SH-SY5Y (cell line): ENCODE results near the gene GPX2.

Experiments used
- GATA2 ChIP-seq: IDR thresholded peaks from 2 replicates; pipeline ENCODE4 v1.6.1; 2011; ENCODE audit warnings: mild to moderate bottlenecking, low read depth, low read length
- GATA3 ChIP-seq: IDR thresholded peaks from 2 replicates; pipeline ENCODE4 v1.6.1; 2011; ENCODE audit warnings: low read depth, mild to moderate bottlenecking, low read length, moderate library complexity

The GPX2 gene

DNA sequence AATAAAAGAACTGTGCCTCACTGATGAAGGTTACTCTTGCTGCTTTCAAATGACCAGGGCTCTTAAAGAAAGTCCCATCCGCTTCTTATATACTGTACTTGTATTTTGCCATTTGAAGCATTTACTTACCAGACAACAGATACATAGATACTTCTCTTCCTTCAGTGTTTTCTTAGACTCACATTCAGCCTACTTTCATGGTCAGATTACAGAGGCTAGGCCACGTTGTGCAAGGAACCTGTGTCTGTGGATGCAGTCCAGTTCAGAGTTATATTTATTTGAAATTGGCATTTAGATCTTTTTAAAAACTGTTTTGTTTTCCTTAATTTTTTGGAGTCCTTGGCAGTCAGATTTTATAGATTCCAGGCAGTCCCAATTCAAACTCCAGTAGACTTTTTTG, 22.1 kb downstream of the GPX2 start:
- TF ChIP-seq GATA2 (no peak), GATA3 (no peak)

DNA sequence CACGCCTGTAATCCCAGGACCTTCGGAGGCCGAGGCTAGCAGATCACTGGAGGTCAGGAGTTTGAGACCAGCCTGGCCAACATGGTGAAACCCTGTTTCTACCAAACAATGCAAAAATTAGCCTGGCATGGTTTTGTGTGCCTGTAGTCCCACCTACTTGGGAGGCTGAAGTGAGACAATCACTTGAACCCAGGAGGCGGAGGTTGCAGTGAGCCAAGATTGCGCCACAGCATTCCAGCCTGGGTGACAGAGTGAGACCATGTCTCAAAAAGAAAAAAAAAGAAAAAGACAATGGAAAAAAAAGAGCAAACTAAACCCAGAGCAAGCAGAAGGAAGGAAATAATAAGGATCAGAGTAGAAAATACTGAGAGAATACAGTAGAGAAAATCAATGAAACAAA, 22.9 kb downstream of the GPX2 start:
- TF ChIP-seq GATA2: no peak
- no peak for TF ChIP-seq GATA3

DNA sequence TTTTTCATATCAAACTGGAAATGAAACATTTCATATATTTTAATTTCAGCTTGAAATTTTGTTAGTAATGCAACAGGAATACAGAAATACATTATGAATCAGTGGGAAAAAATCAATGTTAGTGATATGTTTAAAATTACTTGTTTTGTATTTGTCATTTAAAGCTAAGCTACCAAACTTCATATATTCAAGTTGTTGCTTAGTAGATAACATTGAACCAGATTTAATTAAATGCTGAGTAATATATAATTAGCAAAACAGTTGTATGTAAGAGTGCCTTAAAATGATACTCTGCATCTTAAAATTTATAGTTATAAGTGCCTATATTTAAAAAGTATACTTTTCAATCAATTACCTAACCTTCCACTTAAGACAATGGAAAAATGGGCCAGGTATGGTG, 23.3 kb downstream of the GPX2 start:
- TF ChIP-seq GATA2: no peak

DNA sequence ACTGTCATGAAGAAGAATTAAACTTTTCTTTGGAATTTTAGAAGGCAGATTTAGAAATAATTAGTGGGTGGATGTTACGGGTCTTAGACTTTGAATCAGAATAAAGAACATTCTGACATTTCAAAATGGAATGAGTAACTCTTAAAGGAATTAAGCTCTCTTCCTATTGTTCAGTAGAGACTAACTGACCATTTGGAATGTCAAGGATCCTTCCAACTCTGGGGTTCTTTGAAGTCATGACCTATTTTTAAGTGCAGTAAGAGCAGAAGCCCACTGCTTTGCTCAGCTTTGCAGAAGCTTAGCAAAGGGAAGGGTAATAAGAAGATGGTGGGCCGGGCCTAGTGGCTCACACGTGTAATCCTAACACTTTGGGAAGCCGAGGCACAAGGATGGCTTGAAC, 24.3 kb downstream of the GPX2 start:
- TF ChIP-seq GATA2: no peak
- TF ChIP-seq GATA3: no peak

DNA sequence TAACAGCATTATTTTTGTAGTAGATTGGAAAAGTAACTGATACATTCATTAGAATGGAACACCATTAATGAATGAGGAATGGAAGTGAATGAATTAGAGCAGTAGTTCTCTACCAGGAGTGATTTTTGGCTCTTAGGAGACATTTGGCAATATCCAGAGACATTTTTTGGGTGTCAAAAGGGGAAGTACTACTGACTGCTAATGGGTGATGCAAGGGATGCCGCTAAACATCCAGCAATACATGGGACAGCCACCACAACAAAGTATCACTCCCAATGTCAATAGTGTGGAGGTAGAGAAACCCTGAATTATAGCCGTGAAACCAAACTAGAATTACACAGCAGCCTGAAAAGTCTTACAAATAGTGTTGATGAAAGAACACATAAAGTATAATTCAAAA, 26.7 kb downstream of the GPX2 start:
- no peak for TF ChIP-seq GATA3
- TF ChIP-seq GATA2: no peak

DNA sequence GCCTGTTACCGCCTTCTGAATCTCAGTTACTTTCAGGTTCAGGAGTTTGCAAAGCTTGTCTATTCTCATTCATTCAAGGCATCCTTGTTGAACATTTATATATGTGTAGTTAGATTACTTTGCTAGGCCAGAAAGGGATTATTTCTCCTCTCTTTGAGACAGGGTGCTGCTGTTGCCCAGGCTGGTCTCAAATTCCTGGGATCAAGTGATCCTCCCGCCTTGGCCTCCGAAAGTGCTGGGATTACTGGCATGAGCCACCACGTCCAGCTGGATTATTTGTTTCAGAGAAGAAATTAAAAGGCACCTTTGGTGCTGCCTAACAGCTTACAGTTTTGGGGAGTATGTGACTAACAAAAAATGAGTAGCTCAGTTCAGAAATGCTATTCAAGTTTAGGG, 27.5 kb downstream of the GPX2 start:
- TF ChIP-seq GATA2 (no peak), GATA3 (no peak)

DNA sequence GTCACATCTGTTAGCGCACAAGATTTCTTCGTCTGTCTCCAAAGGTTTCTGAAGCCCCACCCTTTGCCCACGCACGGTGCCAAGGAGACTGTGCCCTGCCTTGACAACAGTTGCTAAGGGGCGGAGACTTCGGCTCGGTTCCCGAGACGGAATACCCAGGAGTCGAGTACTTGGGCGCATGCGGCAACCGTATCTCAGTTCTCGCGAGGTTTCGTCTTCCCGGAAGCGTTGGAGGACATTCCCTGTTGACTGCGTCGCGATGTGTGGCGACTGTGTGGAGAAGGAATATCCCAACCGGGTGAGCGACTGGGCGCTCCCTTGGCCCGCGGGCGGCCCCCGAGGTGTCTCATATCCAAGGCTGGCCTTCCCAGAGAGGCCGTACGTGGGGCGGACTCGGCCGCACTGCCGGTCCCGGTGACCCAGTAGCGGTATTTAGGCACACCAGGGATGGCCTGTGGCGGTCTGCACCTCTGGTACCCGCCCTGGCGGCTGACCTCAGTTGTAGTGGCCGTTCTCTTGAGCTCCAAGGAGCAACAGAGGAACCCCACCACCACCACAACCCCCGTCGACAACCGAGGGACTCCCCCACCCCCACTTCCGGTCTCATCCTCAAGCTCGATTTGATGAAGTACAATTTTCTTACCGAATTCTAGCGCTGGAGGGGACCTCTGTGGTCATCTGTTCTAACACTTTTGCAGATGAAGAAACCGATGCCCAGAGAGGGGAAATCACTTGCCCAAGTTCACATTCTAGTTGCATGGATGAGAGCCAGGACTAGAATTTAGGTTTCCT, 28.1 kb downstream of the GPX2 start, which contains the start of gene CHURC1:
Gene CHURC1 (plus strand): TSS at position 219 of the 792 bp plus-strand sequence. CDS start 41 bp downstream, at position 260.
- TF ChIP-seq GATA3 (no peak), GATA2 (no peak)

DNA sequence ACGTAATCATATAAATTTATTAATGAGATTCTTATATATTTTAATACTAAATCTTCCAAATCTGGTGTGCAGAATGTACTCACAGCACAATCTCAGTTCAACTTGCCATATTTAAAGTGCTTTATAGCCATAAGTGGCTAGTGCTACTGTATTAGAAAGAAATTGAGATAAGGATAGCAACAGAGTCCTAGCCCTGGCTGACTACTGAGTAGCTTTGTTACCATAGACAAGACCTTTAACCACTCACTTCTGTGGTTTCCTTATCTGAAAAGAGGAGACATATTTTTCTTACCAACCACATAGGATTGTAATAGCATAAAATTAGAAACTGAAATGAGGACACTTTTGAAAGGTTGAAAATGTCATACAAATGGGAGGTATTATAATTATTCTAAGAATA, 30.3 kb downstream of the GPX2 start:
- no peak for TF ChIP-seq GATA3
- TF ChIP-seq GATA2: no peak

DNA sequence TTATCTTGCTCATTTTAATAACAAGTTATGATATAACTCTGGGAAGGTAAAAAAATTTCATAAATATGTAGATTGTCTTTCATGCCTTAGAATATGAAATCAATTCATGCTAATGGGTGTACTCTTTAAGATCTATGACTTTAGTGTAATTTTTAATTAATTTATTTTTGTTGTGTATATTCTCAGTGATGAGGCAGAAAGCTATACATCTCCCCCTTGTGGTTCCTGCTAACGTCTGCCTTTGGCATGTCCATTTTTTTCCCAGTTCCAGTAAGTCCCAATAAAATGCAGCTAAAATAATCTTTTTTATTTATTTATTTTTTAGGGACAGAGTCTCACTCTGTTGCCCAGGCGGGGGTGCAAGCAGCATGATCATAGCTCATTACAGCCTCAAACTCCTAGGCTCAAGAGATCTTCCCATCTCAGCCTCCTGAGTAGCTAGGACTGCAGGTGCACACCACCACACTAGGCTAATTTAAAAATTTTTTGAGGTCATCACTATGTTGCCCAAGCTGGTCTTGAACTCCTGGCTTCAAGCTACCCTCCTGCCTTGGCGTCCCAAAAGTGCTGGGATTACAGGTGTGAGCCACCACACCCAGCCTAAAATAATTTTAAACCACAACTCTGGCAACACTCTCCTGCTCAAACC, 31.6 kb downstream of the GPX2 start:
- TF ChIP-seq GATA2 (no peak), GATA3 (no peak)

DNA sequence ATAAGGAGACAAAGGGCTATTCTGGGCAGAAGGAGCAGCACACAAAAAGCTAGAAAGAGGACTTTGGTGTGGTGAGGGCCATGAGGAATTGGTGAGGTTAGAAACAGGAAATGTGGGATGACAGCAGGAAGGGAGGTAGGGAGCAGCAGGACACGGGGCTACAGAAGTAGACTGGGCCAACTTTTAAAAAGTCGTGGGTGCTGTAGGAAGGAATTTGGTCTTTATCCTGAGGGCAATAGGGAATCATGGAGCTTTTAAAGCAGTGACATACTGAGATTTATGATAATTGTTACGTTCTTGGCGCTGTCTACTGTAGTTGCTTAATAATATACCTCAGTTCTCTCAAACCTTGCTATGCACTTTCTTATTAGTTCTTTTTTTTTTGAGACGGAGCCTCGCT, 36.5 kb downstream of the GPX2 start:
- no peak for TF ChIP-seq GATA2
- TF ChIP-seq GATA3: no peak

DNA sequence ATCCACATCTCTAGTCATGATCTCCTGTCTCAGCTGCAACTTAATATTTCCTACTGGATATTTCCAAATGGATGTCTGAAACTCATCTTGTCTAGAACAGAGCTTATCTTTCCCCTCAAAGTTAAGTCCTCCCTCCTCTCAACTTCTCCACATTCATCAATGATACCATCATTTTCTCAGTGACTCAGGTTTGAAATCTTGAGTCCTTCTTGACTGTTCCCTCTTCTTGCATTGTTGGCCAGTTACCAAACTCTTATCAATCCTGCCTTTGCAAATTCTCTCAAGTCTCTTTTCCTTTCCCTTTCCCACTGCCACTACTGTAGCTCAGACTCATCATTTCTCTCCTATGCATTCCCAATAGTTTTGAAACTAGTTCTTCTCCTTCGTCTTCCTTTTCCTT, 42.6 kb downstream of the GPX2 start:
- TF ChIP-seq GATA2 (no peak), GATA3 (no peak)

DNA sequence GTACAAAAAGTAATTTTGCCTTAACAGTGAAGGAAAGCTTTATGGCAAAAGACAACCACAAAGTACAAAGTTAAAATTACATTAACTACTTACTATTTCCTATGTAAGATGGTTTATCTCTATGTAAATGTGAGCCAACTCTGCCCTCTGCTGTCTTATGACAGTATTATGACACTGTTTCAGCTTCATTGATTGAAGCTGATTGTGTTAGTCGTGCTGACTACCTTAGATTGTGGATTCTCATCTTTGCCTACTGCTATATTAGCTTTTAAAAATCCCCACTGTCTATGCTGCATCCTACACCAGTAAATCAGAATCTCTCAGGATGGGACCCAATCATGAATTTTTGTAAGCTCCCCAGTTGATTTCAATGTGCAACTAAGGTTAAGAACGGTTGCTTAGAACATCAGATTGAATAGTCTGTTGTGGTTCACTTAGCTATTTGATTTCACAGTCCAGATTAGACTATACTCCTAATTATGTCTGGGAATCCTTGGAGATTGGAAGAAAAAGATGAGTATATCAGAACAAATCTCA, 50.6 kb downstream of the GPX2 start:
- TF ChIP-seq GATA2 (no peak), GATA3 (no peak)

DNA sequence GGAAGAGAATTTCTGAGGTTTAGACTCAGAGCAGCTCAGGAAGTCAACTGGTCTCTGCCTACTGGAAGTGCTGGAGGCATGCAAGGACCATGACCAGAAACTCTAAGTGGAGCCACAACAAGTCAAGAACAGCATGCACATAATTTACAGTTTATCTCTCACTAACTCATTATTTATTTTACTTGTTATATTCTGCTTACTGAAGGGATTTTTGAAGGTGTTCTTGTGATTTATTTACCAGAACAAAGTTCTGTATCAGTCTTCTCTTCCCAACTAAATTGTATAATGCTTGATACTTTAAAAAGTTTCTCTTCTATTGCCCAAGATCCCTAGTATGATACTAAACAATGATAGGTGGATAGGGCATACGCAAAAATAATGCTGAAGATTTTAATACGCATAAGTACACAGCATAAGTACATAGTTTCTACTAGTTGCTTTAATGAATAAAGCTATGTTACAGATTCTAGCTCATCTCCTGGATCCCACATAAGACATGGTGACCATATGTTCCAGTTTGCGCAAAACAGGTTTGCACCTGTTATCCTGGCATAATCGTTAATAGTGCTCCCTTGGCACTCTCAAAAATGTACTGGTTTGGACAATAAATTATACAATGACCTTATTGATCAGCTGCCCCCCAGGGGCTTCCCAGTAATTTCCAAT, 51.2 kb downstream of the GPX2 start:
- TF ChIP-seq GATA2 (no peak), GATA3 (no peak)

DNA sequence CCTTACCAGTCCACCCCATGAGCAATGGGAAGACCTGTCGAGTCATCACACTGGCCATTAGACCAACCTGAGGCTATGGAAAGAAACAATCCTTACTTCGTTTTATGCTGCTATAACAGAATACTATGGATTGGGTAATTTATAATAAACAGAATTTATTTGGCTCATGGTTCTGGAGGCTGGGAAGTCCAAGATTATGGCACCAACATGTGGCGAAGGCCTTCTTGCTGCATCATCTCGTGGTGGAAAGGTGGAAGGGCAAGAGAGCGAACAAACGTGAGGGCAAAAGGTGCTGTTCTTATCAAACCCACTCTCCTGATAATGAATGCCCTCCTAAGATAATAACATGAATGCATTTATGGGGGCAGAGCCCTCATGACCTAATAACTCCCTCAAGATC, 53.2 kb downstream of the GPX2 start:
- TF ChIP-seq GATA2 (no peak), GATA3 (no peak)
